ENCODE results near the gene LRRC41. TPM values are rescaled to one million over a fixed set of nuclear protein-coding genes. Genes with fewer than 3 reads are reported as not detected.

Gene LRRC41
- total RNA-seq, 4 donors from 2014 or later: 26.8 to 87.2 (median 60.3) TPM

DNA sequence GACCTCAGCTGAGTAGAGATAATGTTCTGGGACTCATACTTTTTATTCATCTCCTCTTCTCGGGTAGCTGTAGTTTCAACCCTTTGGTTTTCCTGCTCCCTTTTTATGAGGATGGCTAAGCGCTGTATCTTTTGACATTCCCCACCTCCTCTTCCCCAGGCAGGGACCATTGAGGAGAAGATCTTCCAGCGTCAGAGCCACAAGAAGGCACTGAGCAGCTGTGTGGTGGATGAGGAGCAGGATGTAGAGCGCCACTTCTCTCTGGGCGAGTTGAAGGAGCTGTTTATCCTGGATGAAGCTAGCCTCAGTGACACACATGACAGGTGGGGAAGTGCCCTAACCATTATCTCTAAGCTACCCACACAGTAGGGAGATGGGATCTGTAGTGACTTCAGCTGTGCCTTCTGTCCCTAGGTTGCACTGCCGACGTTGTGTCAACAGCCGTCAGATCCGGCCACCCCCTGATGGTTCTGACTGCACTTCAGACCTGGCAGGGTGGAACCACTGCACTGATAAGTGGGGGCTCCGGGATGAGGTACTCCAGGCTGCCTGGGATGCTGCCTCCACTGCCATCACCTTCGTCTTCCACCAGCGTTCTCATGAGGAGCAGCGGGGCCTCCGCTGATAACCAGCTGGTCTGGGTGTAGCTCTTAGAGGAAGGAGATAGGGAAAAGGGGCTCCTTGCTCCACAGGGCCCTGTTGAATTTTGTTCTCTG is 25.6 kb downstream of the LRRC41 start:
- DNase-seq: no peak
- TF ChIP-seq POLR2A (IDR thresholded peaks at IDR 0.05) (no peak), CTCF (IDR thresholded peaks at IDR 0.05) (no peak)
- no peak overlapping the region for H3K4me3 ChIP-seq
- intact Hi-C loops (cut with DNase I; ENCODE audit: low total_unique reads): no loop called here
- H3K9me3 ChIP-seq: no peaks in the 10 kb centered on the region
- H3K27me3 ChIP-seq: no peaks in the 10 kb centered on the region
- no peaks in the 10 kb centered on the region for H3K4me1 ChIP-seq
- no peaks in the 10 kb centered on the region for H3K36me3 ChIP-seq
- no peak overlapping the region for H3K27ac ChIP-seq

GRCh38 chr1:46275030-46275337 is 28.4 kb downstream of the LRRC41 start:
- no peak overlapping the region for H3K4me3 ChIP-seq
- intact Hi-C loops (cut with DNase I; ENCODE audit: low total_unique reads): no loop called here
- no peak overlapping the region for H3K27ac ChIP-seq
- H3K36me3 ChIP-seq: no peaks in the 10 kb centered on the region
- H3K4me1 ChIP-seq: no peaks in the 10 kb centered on the region
- H3K9me3 ChIP-seq: no peaks in the 10 kb centered on the region
- no peak for DNase-seq
- TF ChIP-seq POLR2A (IDR thresholded peaks at IDR 0.05) (no peak), CTCF (IDR thresholded peaks at IDR 0.05) (no peak)
- no peaks in the 10 kb centered on the region for H3K27me3 ChIP-seq

- Histone ChIP-seq H3K36me3 (no peaks in the 10 kb centered on the region), H3K4me1 (no peaks in the 10 kb centered on the region), H3K27me3 (no peaks in the 10 kb centered on the region), H3K4me3 (no peak overlapping the region), H3K9me3 (no peaks in the 10 kb centered on the region), H3K27ac (no peak overlapping the region)
- TF ChIP-seq CTCF (IDR thresholded peaks at IDR 0.05): no peak
- TF ChIP-seq POLR2A (IDR thresholded peaks at IDR 0.05): no peak
- no peak for DNase-seq
- intact Hi-C loops (cut with DNase I; ENCODE audit: low total_unique reads): no loop called here
Measured at GRCh38 chr1:46274225-46275029, 29.0 kb downstream of the LRRC41 start.

DNA sequence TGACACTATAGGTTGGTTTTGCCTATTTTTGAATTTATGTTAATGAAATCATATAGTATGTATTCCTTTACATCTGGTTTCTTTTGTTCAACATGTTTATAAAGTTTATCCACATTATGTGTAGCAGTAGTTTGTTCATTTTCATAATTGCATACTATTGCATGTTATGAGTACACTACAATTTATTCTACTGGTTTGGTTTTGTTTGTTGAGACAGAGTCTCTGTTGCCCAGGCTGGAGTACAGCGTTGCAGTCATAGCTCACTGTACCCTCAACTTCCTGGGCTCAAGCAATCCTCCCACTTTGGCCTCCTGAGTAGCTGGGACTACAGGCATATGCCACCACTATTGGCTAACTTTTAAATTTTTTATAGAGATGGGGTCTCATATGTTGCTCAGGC is 34.8 kb downstream of the LRRC41 start:
- TF ChIP-seq POLR2A (IDR thresholded peaks at IDR 0.05): no peak
- TF ChIP-seq CTCF (IDR thresholded peaks at IDR 0.05): no peak
- Histone ChIP-seq H3K4me3 (no peak overlapping the region), H3K9me3 (no peaks in the 10 kb centered on the region), H3K36me3 (no peaks in the 10 kb centered on the region), H3K27me3 (no peaks in the 10 kb centered on the region), H3K4me1 (no peaks in the 10 kb centered on the region), H3K27ac (no peak overlapping the region)
- no peak for DNase-seq
- intact Hi-C loops (cut with DNase I; ENCODE audit: low total_unique reads): no loop called here

DNA sequence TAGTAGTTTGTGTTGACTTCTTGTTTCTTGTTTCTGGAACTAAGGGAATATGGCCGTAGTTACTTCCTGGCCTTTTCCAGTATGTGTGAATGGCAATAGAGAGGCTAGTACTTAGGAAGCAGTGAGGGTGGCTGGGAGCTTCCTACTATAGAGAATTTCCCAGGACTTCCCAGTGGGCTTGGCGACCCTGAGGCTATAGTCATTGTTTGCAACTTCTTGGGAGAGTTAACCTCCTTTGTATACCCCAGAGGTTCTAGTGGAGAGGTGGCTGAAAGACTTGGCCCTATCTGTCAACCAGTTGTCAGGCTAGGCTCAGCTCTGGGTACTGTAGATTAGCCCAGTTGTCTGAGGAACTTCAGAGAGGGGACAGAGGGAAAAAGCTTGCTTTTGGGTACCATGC is 40.3 kb downstream of the LRRC41 start:
- TF ChIP-seq POLR2A (IDR thresholded peaks at IDR 0.05) (no peak), CTCF (IDR thresholded peaks at IDR 0.05) (no peak)
- DNase-seq: no peak
- H3K36me3 ChIP-seq: no peaks in the 10 kb centered on the region
- intact Hi-C loops (cut with DNase I; ENCODE audit: low total_unique reads): no loop called here
- no peak overlapping the region for H3K27ac ChIP-seq
- H3K4me1 ChIP-seq: no peaks in the 10 kb centered on the region
- H3K27me3 ChIP-seq: no peaks in the 10 kb centered on the region
- H3K9me3 ChIP-seq: no peaks in the 10 kb centered on the region
- no peak overlapping the region for H3K4me3 ChIP-seq

All from uterus (tissue), 4 donors.